K562 (cell line): ENCODE results near the gene ZNF276.
"Not testable (repeated sequence)": the region's sequence is repeated elsewhere in the genome, so short reads cannot be mapped to it uniquely, and the experiment has no call there.

Source experiments
- CTCF ChIP-seq, 3 experiments: IDR thresholded peaks in 2 of 3; conservative IDR thresholded peaks in 1 of 3; 2 replicates each; pipeline ENCODE4 v1.5.1; 2011 to 2012; ENCODE audit warnings: low read length in 3 of 3, mild to moderate bottlenecking in 3 of 3, control low read depth in 2 of 3, improper control_type of control experiment in 1 of 3, inconsistent platforms in 1 of 3, low read depth in 1 of 3, mixed read lengths in 1 of 3, moderate library complexity in 1 of 3; ENCODE audit not compliant: insufficient read depth in 2 of 3
- POLR2AphosphoS5 ChIP-seq: IDR thresholded peaks from 2 replicates; pipeline ENCODE4 v1.6.1; 2011; ENCODE audit warnings: mild to moderate bottlenecking, low read depth, low read length, moderate library complexity; ENCODE audit not compliant: control insufficient read depth, insufficient read depth
- TAF15 ChIP-seq: fragments of 200-400 bp; formaldehyde crosslinking; IDR thresholded peaks from 2 replicates; pipeline ENCODE4 v1.6.1; 2017; ENCODE audit warnings: mild to moderate bottlenecking, low read depth, low read length, moderate library complexity
- TSHZ1 ChIP-seq: fragments of 250-450 bp; sonication (Bioruptor Pico); IDR thresholded peaks from 2 replicates; pipeline ENCODE4 v1.4.0; 2020; ENCODE audit warnings: mild to moderate bottlenecking, moderate library complexity
- ZBTB49 ChIP-seq: sonication (generic); formaldehyde crosslinking; IDR thresholded peaks from 2 replicates; pipeline ENCODE4 v1.8.0; 2022; ENCODE audit warnings: missing genetic modification reagents, mild to moderate bottlenecking, borderline replicate concordance

GRCh38 chr16:89671565-89671964 lies 49.8 kb upstream of the ZNF276 start:
- TF ChIP-seq CTCF (IDR thresholded peaks at IDR 0.05 in 2 of 3, conservative IDR thresholded peaks at IDR 0.05 in 1 of 3; ENCODE audit: insufficient read depth in 2 of 3, low read depth in 1 of 3, low read length in 3 of 3); TSHZ1 (CRISPR knock-in tag); ZBTB49 (CRISPR knock-in tag); TAF15; POLR2AphosphoS5: not testable (repeated sequence)
